ENCODE measurements around the gene TENM3.

The TENM3 gene

DNA sequence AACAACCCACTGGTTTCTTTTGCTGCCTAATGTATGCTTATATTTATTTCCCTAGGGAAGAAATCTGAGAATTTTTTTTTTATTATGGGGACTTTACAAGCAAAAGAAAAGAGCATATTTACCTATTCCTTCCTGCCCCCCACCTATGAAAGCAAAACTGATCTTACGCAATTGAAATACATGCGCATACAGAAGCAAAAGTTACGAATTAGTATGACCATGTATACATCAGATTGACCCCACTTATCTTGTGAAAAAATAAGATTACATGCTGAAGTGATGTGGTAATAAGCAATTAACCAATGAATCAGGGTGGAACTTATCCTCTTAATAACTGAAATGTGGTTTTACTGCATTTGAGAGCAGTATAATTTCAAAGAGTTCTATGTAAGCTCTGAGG is 151.0 kb downstream of the TENM3 start:
- H3K4me3 ChIP-seq (ENCODE audit: low read length) = no peak overlapping the region
- no peak overlapping the region for H2AFZ ChIP-seq (ENCODE audit: low read depth, low read length)
- peaks cover 26% of the 10 kb centered on the region for H3K27me3 ChIP-seq (ENCODE audit: low read depth, low read length)
- no peaks in the 10 kb centered on the region for H3K9me3 ChIP-seq (ENCODE audit: insufficient read depth, low read length)
- no peaks in the 10 kb centered on the region for H4K20me1 ChIP-seq (ENCODE audit: insufficient read depth, low read length)
- no peaks in the 10 kb centered on the region for H3K4me1 ChIP-seq (ENCODE audit: low read length)
- H3K9ac ChIP-seq (ENCODE audit: low read length) = no peak overlapping the region
- H3K79me2 ChIP-seq (ENCODE audit: low read length) = no peaks in the 10 kb centered on the region
- no peak overlapping the region for H3K4me2 ChIP-seq (ENCODE audit: low read length)
- no peak overlapping the region for H3K27ac ChIP-seq (ENCODE audit: low read length)
- no peak for TF ChIP-seq EZH2phosphoT487 (IDR thresholded peaks at IDR 0.05; ENCODE audit: low read depth)
- no peaks in the 10 kb centered on the region for H3K36me3 ChIP-seq (replicated peaks; ENCODE audit: low read depth, low read length)

GRCh38 chr4:182400081-182400480 is 156.9 kb downstream of the TENM3 start:
- Histone ChIP-seq H3K9me3 (ENCODE audit: insufficient read depth, low read length) (no peaks in the 10 kb centered on the region), H3K36me3 (replicated peaks; ENCODE audit: low read depth, low read length) (no peaks in the 10 kb centered on the region), H3K4me1 (ENCODE audit: low read length) (no peaks in the 10 kb centered on the region), H2AFZ (ENCODE audit: low read depth, low read length) (no peak overlapping the region), H3K4me3 (ENCODE audit: low read length) (no peak overlapping the region), H3K27me3 (ENCODE audit: low read depth, low read length) (0 out of 2 replicates have a peak, but pooled peaks cover 4% of the 10 kb centered on the region), H3K4me2 (ENCODE audit: low read length) (no peak overlapping the region), H3K79me2 (ENCODE audit: low read length) (no peaks in the 10 kb centered on the region), H3K9ac (ENCODE audit: low read length) (no peak overlapping the region), H3K27ac (ENCODE audit: low read length) (no peak overlapping the region), H4K20me1 (ENCODE audit: insufficient read depth, low read length) (no peaks in the 10 kb centered on the region)
- no peak for TF ChIP-seq EZH2phosphoT487 (IDR thresholded peaks at IDR 0.05; ENCODE audit: low read depth)
- TF ChIP-seq, protein P1, sequence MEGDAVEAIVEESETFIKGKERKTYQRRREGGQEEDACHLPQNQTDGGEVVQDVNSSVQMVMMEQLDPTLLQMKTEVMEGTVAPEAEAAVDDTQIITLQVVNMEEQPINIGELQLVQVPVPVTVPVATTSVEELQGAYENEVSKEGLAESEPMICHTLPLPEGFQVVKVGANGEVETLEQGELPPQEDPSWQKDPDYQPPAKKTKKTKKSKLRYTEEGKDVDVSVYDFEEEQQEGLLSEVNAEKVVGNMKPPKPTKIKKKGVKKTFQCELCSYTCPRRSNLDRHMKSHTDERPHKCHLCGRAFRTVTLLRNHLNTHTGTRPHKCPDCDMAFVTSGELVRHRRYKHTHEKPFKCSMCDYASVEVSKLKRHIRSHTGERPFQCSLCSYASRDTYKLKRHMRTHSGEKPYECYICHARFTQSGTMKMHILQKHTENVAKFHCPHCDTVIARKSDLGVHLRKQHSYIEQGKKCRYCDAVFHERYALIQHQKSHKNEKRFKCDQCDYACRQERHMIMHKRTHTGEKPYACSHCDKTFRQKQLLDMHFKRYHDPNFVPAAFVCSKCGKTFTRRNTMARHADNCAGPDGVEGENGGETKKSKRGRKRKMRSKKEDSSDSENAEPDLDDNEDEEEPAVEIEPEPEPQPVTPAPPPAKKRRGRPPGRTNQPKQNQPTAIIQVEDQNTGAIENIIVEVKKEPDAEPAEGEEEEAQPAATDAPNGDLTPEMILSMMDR (IDR thresholded peaks at IDR 0.05; ENCODE audit: low read depth, low read length) = no peak

DNA sequence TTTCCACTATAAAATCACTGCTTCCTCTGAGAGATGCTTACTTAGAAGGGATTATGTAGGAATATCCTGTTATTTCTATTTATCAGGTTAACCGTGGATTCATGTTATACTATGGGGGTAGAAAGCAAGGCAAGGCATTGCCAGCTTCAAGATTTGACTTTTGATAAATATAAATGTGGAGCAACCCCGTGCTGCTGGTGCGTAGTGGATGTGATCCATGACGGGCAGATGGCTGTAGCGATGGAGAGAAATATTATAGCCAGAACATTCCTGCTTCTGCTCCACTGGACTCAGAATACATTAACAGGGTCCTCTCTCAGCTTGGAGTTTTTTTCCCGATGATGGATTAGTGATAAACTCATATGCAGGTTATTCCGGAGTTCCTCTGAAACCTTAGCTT is 157.6 kb downstream of the TENM3 start:
- Histone ChIP-seq H3K36me3 (replicated peaks; ENCODE audit: low read depth, low read length) (no peaks in the 10 kb centered on the region), H3K4me2 (ENCODE audit: low read length) (no peak overlapping the region), H3K9me3 (ENCODE audit: insufficient read depth, low read length) (no peaks in the 10 kb centered on the region), H3K27ac (ENCODE audit: low read length) (no peak overlapping the region), H3K4me3 (ENCODE audit: low read length) (no peak overlapping the region), H3K27me3 (ENCODE audit: low read depth, low read length) (0 out of 2 replicates have a peak, but pooled peaks cover 4% of the 10 kb centered on the region), H3K9ac (ENCODE audit: low read length) (no peak overlapping the region), H3K79me2 (ENCODE audit: low read length) (no peaks in the 10 kb centered on the region), H2AFZ (ENCODE audit: low read depth, low read length) (no peak overlapping the region), H4K20me1 (ENCODE audit: insufficient read depth, low read length) (no peaks in the 10 kb centered on the region), H3K4me1 (ENCODE audit: low read length) (no peaks in the 10 kb centered on the region)
- TF ChIP-seq EZH2phosphoT487 (IDR thresholded peaks at IDR 0.05; ENCODE audit: low read depth) = no peak
- TF ChIP-seq, protein P1 (IDR thresholded peaks at IDR 0.05; ENCODE audit: low read depth, low read length) = no peak

GRCh38 chr4:182404376-182404775 is 161.2 kb downstream of the TENM3 start:
- H3K4me1 ChIP-seq (ENCODE audit: low read length) = no peaks in the 10 kb centered on the region
- no peaks in the 10 kb centered on the region for H3K36me3 ChIP-seq (replicated peaks; ENCODE audit: low read depth, low read length)
- H3K79me2 ChIP-seq (ENCODE audit: low read length) = no peaks in the 10 kb centered on the region
- no peak overlapping the region for H3K27ac ChIP-seq (ENCODE audit: low read length)
- no peak overlapping the region for H3K4me2 ChIP-seq (ENCODE audit: low read length)
- H2AFZ ChIP-seq (ENCODE audit: low read depth, low read length) = no peak overlapping the region
- 0 out of 2 replicates have a peak, but pooled peaks cover 4% of the 10 kb centered on the region for H3K27me3 ChIP-seq (ENCODE audit: low read depth, low read length)
- no peaks in the 10 kb centered on the region for H3K9me3 ChIP-seq (ENCODE audit: insufficient read depth, low read length)
- no peak overlapping the region for H3K9ac ChIP-seq (ENCODE audit: low read length)
- TF ChIP-seq, protein P1 (IDR thresholded peaks at IDR 0.05; ENCODE audit: low read depth, low read length) = no peak
- no peak for TF ChIP-seq EZH2phosphoT487 (IDR thresholded peaks at IDR 0.05; ENCODE audit: low read depth)
- no peak overlapping the region for H3K4me3 ChIP-seq (ENCODE audit: low read length)
- no peaks in the 10 kb centered on the region for H4K20me1 ChIP-seq (ENCODE audit: insufficient read depth, low read length)

DNA sequence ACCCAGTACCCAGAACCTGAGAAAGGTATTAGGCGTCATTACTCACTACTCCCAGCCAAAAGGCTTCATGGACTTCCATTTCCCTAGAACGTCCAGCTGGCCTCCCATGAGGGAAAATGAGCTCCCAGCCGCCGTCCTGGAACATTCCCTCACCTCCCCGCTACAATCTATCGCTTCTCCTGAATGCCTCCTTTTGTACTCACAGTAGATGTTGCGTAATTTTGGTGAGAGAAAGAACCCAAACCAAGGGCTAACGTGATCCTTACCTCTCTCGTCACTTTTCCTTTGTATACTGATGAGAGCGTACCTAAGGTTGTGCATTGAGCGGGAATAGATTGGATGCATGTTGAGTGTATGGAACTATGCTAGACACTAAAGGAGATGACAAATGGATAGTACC is 161.9 kb downstream of the TENM3 start:
- Histone ChIP-seq H3K9me3 (ENCODE audit: insufficient read depth, low read length) (no peaks in the 10 kb centered on the region), H3K4me3 (ENCODE audit: low read length) (no peak overlapping the region), H3K4me2 (ENCODE audit: low read length) (no peak overlapping the region), H3K4me1 (ENCODE audit: low read length) (no peaks in the 10 kb centered on the region), H4K20me1 (ENCODE audit: insufficient read depth, low read length) (no peaks in the 10 kb centered on the region), H3K79me2 (ENCODE audit: low read length) (no peaks in the 10 kb centered on the region), H3K27ac (ENCODE audit: low read length) (no peak overlapping the region), H3K27me3 (ENCODE audit: low read depth, low read length) (no peaks in the 10 kb centered on the region), H3K9ac (ENCODE audit: low read length) (no peak overlapping the region), H3K36me3 (replicated peaks; ENCODE audit: low read depth, low read length) (no peaks in the 10 kb centered on the region), H2AFZ (ENCODE audit: low read depth, low read length) (no peak overlapping the region)
- TF ChIP-seq, protein P1 (IDR thresholded peaks at IDR 0.05; ENCODE audit: low read depth, low read length) = no peak
- no peak for TF ChIP-seq EZH2phosphoT487 (IDR thresholded peaks at IDR 0.05; ENCODE audit: low read depth)
